Measurements from ENCODE around the gene DYSF.

DNA sequence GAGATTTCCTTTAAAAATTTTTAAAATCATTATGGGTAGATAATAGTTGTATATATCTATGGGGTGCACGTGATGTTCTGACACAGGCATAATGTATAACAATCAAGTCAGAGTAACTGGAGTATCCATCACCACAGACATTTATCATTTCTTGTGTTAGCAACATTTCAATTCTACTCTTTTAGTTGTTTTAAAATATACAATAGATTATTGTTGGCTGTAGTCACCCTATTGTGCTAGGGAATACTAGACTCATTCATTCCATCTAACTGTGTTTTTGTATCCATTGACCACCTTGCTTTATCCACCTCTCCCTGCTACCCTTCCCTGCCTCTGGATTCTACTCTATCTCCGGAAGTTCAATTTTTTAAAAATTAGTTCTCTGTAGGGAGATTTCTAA is 31.0 kb downstream of the DYSF start:
- TF ChIP-seq, protein P1, sequence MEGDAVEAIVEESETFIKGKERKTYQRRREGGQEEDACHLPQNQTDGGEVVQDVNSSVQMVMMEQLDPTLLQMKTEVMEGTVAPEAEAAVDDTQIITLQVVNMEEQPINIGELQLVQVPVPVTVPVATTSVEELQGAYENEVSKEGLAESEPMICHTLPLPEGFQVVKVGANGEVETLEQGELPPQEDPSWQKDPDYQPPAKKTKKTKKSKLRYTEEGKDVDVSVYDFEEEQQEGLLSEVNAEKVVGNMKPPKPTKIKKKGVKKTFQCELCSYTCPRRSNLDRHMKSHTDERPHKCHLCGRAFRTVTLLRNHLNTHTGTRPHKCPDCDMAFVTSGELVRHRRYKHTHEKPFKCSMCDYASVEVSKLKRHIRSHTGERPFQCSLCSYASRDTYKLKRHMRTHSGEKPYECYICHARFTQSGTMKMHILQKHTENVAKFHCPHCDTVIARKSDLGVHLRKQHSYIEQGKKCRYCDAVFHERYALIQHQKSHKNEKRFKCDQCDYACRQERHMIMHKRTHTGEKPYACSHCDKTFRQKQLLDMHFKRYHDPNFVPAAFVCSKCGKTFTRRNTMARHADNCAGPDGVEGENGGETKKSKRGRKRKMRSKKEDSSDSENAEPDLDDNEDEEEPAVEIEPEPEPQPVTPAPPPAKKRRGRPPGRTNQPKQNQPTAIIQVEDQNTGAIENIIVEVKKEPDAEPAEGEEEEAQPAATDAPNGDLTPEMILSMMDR (tag by site-specific recombination; IDR thresholded peaks at IDR 0.05), result no peak
- no peak for TF ChIP-seq ZNF394 (tag by site-specific recombination; IDR thresholded peaks at IDR 0.05; ENCODE audit: borderline replicate concordance)
- no peak for TF ChIP-seq ZIC2 (tag by site-specific recombination; IDR thresholded peaks at IDR 0.05)
- no peak for TF ChIP-seq ZNF629 (tag by site-specific recombination; IDR thresholded peaks at IDR 0.05)
- TF ChIP-seq BCL11A (tag by site-specific recombination; IDR thresholded peaks at IDR 0.05; ENCODE audit: low read depth), result no peak
- TF ChIP-seq ZFP3 (tag by site-specific recombination; IDR thresholded peaks at IDR 0.05; ENCODE audit: low read depth), result no peak
- no peak for TF ChIP-seq REPIN1 (tag by site-specific recombination; IDR thresholded peaks at IDR 0.05; ENCODE audit: low read depth)
- TF ChIP-seq, protein P2, sequence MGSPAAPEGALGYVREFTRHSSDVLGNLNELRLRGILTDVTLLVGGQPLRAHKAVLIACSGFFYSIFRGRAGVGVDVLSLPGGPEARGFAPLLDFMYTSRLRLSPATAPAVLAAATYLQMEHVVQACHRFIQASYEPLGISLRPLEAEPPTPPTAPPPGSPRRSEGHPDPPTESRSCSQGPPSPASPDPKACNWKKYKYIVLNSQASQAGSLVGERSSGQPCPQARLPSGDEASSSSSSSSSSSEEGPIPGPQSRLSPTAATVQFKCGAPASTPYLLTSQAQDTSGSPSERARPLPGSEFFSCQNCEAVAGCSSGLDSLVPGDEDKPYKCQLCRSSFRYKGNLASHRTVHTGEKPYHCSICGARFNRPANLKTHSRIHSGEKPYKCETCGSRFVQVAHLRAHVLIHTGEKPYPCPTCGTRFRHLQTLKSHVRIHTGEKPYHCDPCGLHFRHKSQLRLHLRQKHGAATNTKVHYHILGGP (tag by site-specific recombination; IDR thresholded peaks at IDR 0.05), result no peak
- TF ChIP-seq ZNF521 (tag by site-specific recombination; IDR thresholded peaks at IDR 0.05), result no peak
- TF ChIP-seq, protein P3, sequence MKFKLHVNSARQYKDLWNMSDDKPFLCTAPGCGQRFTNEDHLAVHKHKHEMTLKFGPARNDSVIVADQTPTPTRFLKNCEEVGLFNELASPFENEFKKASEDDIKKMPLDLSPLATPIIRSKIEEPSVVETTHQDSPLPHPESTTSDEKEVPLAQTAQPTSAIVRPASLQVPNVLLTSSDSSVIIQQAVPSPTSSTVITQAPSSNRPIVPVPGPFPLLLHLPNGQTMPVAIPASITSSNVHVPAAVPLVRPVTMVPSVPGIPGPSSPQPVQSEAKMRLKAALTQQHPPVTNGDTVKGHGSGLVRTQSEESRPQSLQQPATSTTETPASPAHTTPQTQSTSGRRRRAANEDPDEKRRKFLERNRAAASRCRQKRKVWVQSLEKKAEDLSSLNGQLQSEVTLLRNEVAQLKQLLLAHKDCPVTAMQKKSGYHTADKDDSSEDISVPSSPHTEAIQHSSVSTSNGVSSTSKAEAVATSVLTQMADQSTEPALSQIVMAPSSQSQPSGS (tag by site-specific recombination; IDR thresholded peaks at IDR 0.05; ENCODE audit: low read depth), result no peak
- TF ChIP-seq ZNF24 (tag by site-specific recombination; IDR thresholded peaks at IDR 0.05), result no peak
- TF ChIP-seq ZNF510 (tag by site-specific recombination; IDR thresholded peaks at IDR 0.05; ENCODE audit: insufficient replicate concordance), result no peak
- no peak for TF ChIP-seq SP2 (tag by site-specific recombination; IDR thresholded peaks at IDR 0.05)
- no peak for TF ChIP-seq TRIM28 (IDR thresholded peaks at IDR 0.05; ENCODE audit: borderline replicate concordance, low read length)

Data from HEK293 (cell line).